Liver (tissue), 3 donors: Measurements from ENCODE around the gene CDH4.

ENCODE experiments used
- CTCF ChIP-seq: fragments of 150-350 bp; IDR thresholded peaks from 2 replicates; pipeline ENCODE4 v1.5.1; 2017; ENCODE audit warnings: improper control_type of control experiment, low read depth, low read length; ENCODE audit not compliant: missing input control
- HNF4G ChIP-seq: IDR thresholded peaks from 2 replicates; pipeline ENCODE4 v1.6.1; 2016; ENCODE audit warnings: antibody characterized with exemption
- JUND ChIP-seq, 2 donors: IDR thresholded peaks; 2 replicates each; pipeline ENCODE4 v1.6.1; 2016; ENCODE audit warnings: antibody characterized with exemption in 2 of 2
- RAD21 ChIP-seq, 2 donors: IDR thresholded peaks; 2 replicates each; pipeline ENCODE4 v1.6.1; 2016; ENCODE audit warnings: antibody characterized with exemption in 2 of 2, mild to moderate bottlenecking in 2 of 2
- REST ChIP-seq: IDR thresholded peaks from 2 replicates; pipeline ENCODE4 v1.6.1; 2016; ENCODE audit warnings: antibody characterized with exemption, mild to moderate bottlenecking
- SP1 ChIP-seq: IDR thresholded peaks from 2 replicates; pipeline ENCODE4 v1.6.1; 2018; ENCODE audit warnings: antibody characterized with exemption, mild to moderate bottlenecking
- YY1 ChIP-seq: IDR thresholded peaks from 2 replicates; pipeline ENCODE4 v1.6.1; 2016; ENCODE audit warnings: antibody characterized with exemption, mild to moderate bottlenecking
- donor health status: healthy.
- donor health status: healthy.

DNA sequence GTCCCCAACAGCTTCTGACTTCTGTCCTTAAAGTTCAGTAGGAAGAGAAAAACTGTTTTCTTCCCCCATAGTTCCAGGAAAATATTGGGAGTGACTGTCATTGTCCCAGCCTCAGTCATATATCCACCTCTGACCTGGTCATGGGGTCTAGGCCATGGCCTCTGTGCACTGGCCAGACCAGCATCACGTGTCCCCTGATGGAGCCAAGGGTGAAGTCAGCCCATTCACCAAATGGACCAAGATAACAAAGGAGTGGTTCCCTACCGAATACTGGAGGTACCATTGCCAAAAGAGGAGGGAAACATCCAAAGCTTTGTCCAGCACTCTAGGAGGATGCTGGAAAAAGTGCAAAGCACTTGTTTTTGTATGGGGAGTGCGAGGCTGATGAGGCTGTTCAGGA lies 418.2 kb downstream of the CDH4 start:
- TF ChIP-seq RAD21 (IDR thresholded peaks at IDR 0.05) (no peak), CTCF (no peak), SP1 (no peak), REST (no peak), HNF4G (no peak), YY1 (no peak), JUND (IDR thresholded peaks at IDR 0.05) (no peak)
